Right forelimb (tissue), 1 donor: ENCODE measurements around the gene IZUMO2.
A peak's percentile ranks its signal among the peaks of the same experiment; 100 is the strongest.
"Not testable (repeated sequence)": the region's sequence is repeated elsewhere in the genome, so short reads cannot be mapped to it uniquely, and the experiment has no call there.

Source experiments
- DNase-seq: peaks from one replicate; pipeline ENCODE4 v3.0.0-alpha.2; 2018

IZUMO2 gene

DNA sequence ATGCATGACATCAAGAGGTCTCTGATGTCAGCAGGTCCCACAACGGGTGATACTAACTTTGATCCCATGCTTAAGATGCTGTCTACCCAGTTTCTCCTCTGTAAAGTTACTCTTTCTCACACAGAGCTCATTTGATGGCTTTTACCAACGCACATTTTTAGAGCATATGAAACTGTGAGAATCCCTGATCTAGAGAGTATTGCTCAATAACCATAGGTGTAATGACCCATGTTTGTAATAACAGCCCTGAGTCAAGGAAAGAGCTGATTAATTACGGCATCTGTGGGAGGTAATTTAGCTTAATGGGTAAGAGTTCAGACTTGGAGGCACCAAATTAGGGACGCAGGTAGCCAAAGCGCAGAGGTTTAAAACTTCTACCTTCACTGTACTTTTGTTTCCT, 18.0 kb upstream of the IZUMO2 start:
- DNase-seq, result no peak

GRCh38 chr19:50178859-50179537, 15.9 kb upstream of the IZUMO2 start:
- no peak for DNase-seq

DNA sequence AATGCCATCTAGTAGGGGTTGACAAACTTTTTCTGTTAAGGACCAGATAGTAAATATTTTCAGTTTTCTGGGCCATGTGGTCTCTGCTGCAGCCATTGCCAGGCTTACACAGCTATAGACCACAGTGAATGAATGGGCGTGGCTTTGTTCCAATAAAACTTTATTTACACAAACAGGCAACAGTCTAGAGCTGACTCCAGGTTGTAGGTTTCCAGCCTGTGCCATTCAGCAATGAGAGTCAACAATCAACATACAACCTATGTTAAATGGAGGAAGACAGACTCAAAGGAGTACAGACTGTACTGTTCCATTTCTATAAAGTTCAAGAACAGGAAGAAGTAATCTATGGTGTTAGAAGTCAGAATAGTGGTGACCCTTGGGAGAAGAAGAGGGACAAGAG, 15.2 kb upstream of the IZUMO2 start:
- DNase-seq, result no peak

GRCh38 chr19:50176775-50177174, 13.7 kb upstream of the IZUMO2 start:
- DNase-seq, result no peak

GRCh38 chr19:50175924-50176323, 12.8 kb upstream of the IZUMO2 start:
- no peak for DNase-seq

DNA sequence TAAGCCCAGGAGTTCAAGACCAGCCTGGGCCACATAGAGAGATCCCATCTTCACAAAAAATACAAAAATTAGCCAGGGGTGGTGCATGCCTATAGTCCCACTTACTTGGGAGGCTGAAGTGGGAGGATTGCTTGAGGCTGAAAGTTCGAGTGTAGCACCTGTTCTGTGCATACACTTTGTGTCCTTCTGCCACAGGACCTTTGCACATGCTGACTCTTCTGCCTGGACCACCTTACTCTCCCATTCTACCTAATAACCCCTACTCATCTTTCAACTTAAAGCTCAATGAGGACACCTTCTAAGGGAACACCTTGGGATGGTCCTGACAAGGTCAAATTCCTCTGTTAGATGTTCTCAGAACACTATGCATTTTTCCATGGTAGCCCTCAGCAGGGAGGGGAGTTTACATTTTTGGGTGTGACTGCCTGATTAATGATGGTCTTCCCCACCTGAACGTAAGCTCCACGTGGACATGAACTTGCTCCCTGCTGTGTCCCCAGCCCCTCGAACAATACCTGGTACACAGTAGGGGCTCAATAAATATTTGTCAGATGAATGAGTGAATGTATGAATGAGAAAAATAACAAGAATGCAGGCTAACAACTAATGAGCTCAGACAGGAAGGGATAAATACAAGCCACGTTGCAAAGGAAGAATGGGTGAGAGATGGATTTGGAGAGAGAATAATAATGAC, 11.2 kb upstream of the IZUMO2 start:
- DNase-seq, result no peak

DNA sequence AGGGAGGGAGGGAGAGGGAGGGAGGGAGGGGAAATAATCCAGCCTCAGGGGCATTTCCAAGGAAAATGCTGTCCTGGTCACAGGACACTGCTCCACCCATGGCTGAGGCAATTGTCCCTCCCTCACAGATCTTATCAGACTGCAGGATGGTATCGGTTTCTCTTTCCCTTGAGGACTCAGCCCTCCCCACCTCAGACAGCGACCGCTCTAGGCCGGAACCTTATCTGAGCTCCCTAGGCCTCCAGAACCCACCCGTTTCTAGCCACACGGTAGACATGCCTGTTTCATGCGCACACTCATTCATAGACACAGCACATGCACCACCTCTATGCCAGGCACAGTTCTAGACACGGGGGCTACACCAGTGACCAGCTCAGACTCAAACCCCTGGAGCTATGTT, 10.0 kb upstream of the IZUMO2 start:
- DNase-seq, result no peak

DNA sequence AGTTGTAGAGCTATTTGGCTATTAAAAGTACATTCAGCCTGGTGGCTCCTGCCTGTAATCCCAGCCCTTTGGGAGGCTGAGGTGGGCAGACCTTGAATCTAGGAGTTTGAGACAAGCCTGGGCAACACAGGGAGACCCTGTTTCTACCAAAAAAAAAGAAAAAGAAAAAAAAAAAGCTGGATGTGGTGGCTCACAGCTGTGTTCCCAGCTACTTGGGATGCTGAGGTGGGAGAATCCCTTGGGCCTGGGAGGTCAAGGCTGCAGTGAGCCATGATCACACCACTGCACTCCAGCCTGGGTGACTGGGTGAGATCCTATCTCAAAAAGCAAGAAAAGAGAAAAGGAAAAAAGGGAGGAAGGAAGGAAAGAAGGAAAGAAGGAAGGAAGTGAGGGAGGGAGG, 9.6 kb upstream of the IZUMO2 start:
- no peak for DNase-seq

GRCh38 chr19:50171752-50172151, 8.7 kb upstream of the IZUMO2 start:
- no peak for DNase-seq

DNA sequence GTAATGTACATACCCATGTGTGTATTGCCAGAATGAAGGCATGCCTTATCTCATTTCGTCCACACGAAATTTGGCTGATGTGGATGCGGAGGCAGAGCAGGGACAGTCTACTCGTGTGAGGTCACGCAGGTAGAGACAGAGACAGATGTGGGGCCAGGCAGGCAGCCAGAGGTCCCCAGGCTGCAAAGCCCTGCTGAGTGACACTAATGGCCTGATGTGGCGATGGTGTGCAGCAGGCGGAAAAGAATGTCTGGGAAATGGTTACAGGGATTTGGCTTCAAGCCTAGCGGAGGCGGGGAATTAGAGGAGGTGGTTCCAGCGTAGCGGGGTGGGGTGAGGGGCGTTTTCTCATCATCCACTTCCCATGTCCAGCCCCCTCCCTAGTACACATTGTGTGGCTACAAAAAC, 4.2 kb upstream of the IZUMO2 start:
- DNase-seq, result peak; percentile 53

DNA sequence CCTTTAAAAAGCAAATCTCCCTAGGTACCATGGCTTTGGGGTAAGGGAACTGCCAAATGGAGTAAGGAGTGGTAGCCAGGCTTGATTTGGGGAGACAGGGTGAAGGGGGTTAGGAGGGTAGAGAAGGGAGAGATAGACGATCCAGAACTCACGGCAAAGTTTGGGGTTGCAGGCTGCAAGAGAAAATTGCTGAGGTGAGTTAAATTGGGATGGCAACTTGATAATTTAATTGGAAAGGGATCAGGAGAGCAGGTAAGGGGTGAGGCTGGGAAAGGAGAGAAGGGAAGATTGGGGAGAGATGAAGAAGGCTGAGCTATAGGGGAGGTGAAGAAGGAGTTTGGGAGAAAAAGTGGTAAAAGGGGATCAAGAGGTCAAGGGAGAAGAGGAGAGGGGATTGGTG, 4.0 kb downstream of the IZUMO2 start:
- no peak for DNase-seq

DNA sequence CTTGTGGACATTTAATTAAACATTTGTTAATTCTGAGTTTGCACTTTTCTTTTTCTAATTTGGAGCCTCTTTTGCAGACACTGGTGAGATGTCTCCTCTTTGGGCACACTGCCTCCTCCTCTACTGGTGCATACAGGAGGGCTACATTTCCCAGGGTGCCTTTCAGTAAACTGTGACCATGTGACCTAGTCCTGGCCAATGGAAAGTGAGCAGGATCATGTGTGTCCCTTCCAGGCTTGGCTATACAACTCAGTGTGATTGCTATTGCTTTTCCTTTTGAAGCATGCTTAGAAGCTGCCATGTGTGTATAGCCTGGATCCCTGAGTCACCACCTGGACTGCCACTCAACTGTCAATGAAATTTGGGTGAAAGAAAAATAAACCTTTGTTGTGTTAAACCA, 4.5 kb downstream of the IZUMO2 start:
- DNase-seq, result no peak

DNA sequence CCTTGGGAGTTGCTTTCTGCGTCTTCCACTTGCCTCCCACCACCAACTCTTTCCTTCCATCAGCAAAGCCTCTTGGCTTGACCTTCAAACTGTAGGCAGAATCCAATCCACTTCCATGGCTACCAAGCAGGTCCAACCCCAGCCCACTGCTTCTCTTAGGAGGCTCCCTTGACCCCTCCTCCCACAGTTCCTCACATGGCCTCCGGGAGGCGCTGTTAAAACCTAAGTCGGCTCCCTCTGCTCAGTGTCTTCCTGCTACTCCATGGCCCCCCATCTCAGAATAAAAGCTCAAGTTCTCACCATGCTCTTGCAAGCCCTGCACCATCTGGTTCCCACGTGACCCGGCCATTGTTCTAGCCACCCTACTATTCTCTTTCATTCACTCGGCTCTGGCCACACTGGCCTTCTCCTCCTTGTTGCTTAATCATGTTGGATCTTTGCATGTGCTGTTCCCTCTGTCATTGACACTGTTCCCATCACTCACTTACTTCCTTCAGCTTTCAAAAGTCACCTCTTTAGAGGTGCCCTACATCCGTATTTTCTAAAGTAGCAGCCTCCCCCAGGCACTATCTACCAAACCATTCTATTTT, 7.5 kb downstream of the IZUMO2 start:
- no peak for DNase-seq

DNA sequence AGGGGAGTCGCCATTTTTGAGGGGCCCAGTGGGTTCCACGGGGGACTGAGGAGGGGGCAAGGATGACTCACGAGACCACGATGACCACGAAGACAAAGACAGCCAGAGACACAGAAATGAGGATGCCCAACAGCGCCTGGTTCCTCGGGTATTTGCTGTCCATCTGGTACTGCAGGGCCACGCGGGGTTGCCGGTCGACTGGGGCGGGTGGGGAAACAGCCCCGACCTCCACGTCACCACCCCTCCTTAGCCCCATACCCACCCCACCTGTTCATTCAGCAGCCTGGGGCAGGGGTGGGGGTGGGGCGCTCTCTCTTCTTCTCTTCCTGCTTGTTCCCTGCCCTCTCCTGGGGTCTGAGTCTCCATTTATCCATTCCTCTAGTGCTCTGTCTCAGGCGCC, 8.6 kb downstream of the IZUMO2 start:
- no peak for DNase-seq

GRCh38 chr19:50152578-50152977, 10.5 kb downstream of the IZUMO2 start:
- no peak for DNase-seq

- DNase-seq, result no peak
Observed at GRCh38 chr19:50148528-50148927, 14.6 kb downstream of the IZUMO2 start.

GRCh38 chr19:50147462-50148423, 15.3 kb downstream of the IZUMO2 start:
- peak; percentile 83 for DNase-seq

- DNase-seq, result not testable (repeated sequence)
Observed at GRCh38 chr19:50141921-50142320, 21.2 kb downstream of the IZUMO2 start.

GRCh38 chr19:50140118-50140845, 22.8 kb downstream of the IZUMO2 start:
- DNase-seq, result not testable (repeated sequence)

DNA sequence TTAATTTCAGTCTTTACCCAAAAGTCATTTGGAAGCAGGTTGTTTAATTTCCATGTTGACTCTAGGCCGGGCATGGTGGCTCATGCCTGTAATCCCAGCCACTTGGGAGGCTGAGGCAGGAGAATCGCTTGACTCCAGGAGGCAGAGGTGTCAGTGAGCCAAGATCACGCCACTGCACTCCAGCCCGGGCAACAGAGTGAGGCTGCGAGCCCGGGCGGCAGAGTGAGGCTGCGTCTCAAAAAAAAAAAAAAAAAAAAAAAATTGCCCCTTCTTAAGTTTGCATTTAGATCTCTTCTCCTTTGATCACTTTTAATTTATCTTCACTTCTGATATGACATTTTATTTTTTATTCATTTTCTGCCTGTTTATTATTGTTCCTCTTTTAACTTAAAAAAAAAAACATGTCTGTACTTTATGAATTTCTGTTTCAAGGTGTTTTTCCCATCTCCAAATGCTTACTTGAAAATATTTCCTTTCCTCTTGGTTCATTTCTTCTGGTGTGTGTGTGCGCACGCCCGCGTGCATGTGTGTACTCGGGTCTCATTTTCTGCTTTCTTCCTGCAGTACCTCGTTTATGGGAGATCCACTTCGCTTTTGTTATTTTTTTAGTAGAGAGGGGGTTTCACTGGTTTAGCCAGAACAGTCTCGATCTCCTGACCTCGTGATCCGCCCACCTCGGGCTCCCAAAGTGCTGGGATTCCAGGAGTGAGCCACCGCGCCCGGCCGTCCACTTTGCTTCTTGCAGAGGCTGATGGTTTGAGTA, 26.3 kb downstream of the IZUMO2 start:
- DNase-seq, result not testable (repeated sequence)

DNA sequence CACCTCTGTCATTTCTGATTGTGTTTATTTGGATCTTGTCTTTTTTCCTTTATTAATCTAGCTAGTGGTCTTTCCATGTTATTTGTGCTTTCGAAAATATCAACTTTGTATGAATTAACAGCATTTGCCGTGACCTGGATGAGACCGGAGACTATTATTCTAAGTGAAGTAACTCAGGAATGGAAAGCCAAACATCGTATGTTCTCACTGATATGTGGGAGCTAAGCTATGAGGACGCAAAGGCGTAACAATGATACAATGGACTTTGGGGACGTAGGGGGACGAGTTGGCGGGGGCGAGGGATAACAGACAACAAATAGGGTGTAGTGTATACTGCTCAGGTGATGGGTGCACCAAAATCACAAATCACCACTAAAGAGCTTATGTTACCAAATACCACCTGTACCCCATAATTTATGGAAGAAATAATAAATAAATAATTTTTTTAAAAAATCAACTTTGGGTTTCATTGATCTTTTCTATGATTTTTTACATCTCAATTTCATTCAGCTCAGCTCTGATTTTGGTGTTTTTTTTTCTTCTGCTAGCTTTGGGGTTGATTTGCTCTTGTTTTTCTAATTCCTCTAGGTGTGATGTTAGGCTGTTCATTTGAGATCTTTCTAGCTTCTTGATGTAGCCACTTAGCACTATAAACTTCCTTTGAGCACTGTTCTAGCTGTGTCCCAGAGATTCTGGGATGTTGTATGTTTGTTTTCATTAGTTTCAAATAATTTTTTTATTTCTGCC, 27.1 kb downstream of the IZUMO2 start:
- not testable (repeated sequence) for DNase-seq
